Neural cell (in vitro differentiated cells): ENCODE data around the gene SH3GLB2. TPM values are rescaled to one million over a fixed set of nuclear protein-coding genes. Genes with fewer than 3 reads are reported as not detected.
A peak's percentile ranks its signal among the peaks of the same experiment; 100 is the strongest.

ENCODE experiments used
- H2AFZ ChIP-seq: fragments of 200-600, 300-800 bp; sonication (generic), shearing (Covaris generic); 2 replicates; pipeline ENCODE4 v1.6.0; 2014; ENCODE audit warnings: low read depth, mild to moderate bottlenecking, antibody characterized with exemption, low read length, moderate library complexity
- H3F3A ChIP-seq: fragments of 200-600 bp; shearing (Covaris generic); 2 replicates; pipeline ENCODE4 v1.6.1; 2016; ENCODE audit warnings: mild to moderate bottlenecking, moderate library complexity, mixed read lengths, antibody characterized with exemption, low read length; ENCODE audit not compliant: insufficient read depth, poor library complexity, severe bottlenecking
- H3K27ac ChIP-seq: fragments of 200-600, 300-800 bp; sonication (generic), shearing (Covaris generic); 2 replicates; pipeline ENCODE4 v1.5.1; 2014; ENCODE audit warnings: mild to moderate bottlenecking, low read length, moderate library complexity
- H3K27me3 ChIP-seq: fragments of 300-800, 200-600 bp; sonication (generic), shearing (Covaris generic); 2 replicates; pipeline ENCODE4 v1.6.0; 2014; ENCODE audit warnings: mild to moderate bottlenecking, low read depth, low read length, moderate library complexity; ENCODE audit not compliant: insufficient read depth
- H3K36me3 ChIP-seq: fragments of 300-800, 200-600 bp; sonication (generic), shearing (Covaris generic); 2 replicates; pipeline ENCODE4 v1.5.1; 2014; ENCODE audit warnings: mild to moderate bottlenecking, antibody characterized with exemption, low read length, moderate library complexity; ENCODE audit not compliant: insufficient read depth
- H3K4me2 ChIP-seq: fragments of 300-800, 200-600 bp; sonication (generic), shearing (Covaris generic); 2 replicates; pipeline ENCODE4 v1.6.0; 2014; ENCODE audit warnings: mild to moderate bottlenecking, low read length
- H3K4me3 ChIP-seq: fragments of 300-800, 200-600 bp; sonication (generic), shearing (Covaris generic); 2 replicates; pipeline ENCODE4 v1.5.1; 2014; ENCODE audit warnings: mild to moderate bottlenecking, low read length, moderate library complexity
- H3K79me2 ChIP-seq: fragments of 200-600 bp; shearing (Covaris generic); replicated peaks from 2 replicates; pipeline ENCODE4 v1.6.0; 2014; ENCODE audit warnings: mild to moderate bottlenecking, low read length, moderate library complexity; ENCODE audit not compliant: insufficient read depth
- H3K9ac ChIP-seq: fragments of 300-800, 200-600 bp; sonication (generic), shearing (Covaris generic); 2 replicates; pipeline ENCODE4 v1.6.1; 2016; ENCODE audit warnings: mild to moderate bottlenecking, low read length, mixed read lengths
- H3K9me2 ChIP-seq: fragments of 200-600 bp; shearing (Covaris generic); 2 replicates; pipeline ENCODE4 v1.6.1; 2016; ENCODE audit warnings: mild to moderate bottlenecking, low read length, mixed read lengths; ENCODE audit not compliant: insufficient read depth
- H3K9me3 ChIP-seq: fragments of 200-600, 300-800 bp; sonication (generic), shearing (Covaris generic); 2 replicates; pipeline ENCODE4 v1.6.1; 2016; ENCODE audit warnings: mild to moderate bottlenecking, mixed run types, low read length, moderate library complexity, mixed read lengths
- H4K20me1 ChIP-seq: fragments of 200-600 bp; shearing (Covaris generic); 2 replicates; pipeline ENCODE4 v1.6.1; 2016; ENCODE audit warnings: mild to moderate bottlenecking, mixed run types; ENCODE audit not compliant: insufficient read depth
- EP300 ChIP-seq: fragments of 450-650 bp; conservative IDR thresholded peaks from 2 replicates; pipeline ENCODE4 v1.6.1; 2014; ENCODE audit warnings: antibody characterized with exemption, mild to moderate bottlenecking, moderate library complexity; ENCODE audit not compliant: poor library complexity, severe bottlenecking
- EZH2 ChIP-seq: fragments of 200-600, 300-800 bp; shearing (Covaris generic), sonication (generic); IDR thresholded peaks from 2 replicates; pipeline ENCODE4 v1.6.1; 2014; ENCODE audit warnings: antibody characterized with exemption, low read length, borderline replicate concordance, mild to moderate bottlenecking; ENCODE audit not compliant: insufficient read depth, poor library complexity, severe bottlenecking
- MXI1 ChIP-seq: fragments of 450-650 bp; conservative IDR thresholded peaks from 2 replicates; pipeline ENCODE4 v1.6.1; 2014; ENCODE audit warnings: antibody characterized with exemption, mild to moderate bottlenecking; ENCODE audit not compliant: poor library complexity, severe bottlenecking
- POLR2AphosphoS5 ChIP-seq: IDR thresholded peaks from 2 replicates; pipeline ENCODE4 v1.6.1; 2012
- RAD21 ChIP-seq: fragments of 450-650 bp; conservative IDR thresholded peaks from 2 replicates; pipeline ENCODE4 v1.6.1; 2014; ENCODE audit warnings: antibody characterized with exemption, mild to moderate bottlenecking, moderate library complexity
- SMC3 ChIP-seq: fragments of 450-650 bp; conservative IDR thresholded peaks from 2 replicates; pipeline ENCODE4 v1.6.1; 2014; ENCODE audit warnings: antibody characterized with exemption, mild to moderate bottlenecking, moderate library complexity; ENCODE audit not compliant: poor library complexity
- TAF1 ChIP-seq: IDR thresholded peaks from 2 replicates; pipeline ENCODE4 v1.6.1; 2012; ENCODE audit warnings: low read depth
- polyA plus RNA-seq: library from polyadenylated mRNA; depleted of rRNA; stranded (reverse); fragments of >200 nt; gene quantifications from 2 replicates; pipeline ENCODE4 v1.2.3, GENCODE V29; 2014
- TF ChIP-seq, protein P1 (sequence below): IDR thresholded peaks from 2 replicates; pipeline ENCODE4 v1.6.1; 2012; ENCODE audit warnings: borderline replicate concordance
- TF ChIP-seq, protein P2 (sequence below): fragments of 450-650 bp; IDR thresholded peaks from 2 replicates; pipeline ENCODE4 v1.5.1; 2014; ENCODE audit warnings: antibody characterized with exemption, mild to moderate bottlenecking, moderate library complexity; ENCODE audit not compliant: poor library complexity, severe bottlenecking

SH3GLB2 gene
- polyA plus RNA-seq, 1 donor from 2014 or later: 128 TPM

DNA sequence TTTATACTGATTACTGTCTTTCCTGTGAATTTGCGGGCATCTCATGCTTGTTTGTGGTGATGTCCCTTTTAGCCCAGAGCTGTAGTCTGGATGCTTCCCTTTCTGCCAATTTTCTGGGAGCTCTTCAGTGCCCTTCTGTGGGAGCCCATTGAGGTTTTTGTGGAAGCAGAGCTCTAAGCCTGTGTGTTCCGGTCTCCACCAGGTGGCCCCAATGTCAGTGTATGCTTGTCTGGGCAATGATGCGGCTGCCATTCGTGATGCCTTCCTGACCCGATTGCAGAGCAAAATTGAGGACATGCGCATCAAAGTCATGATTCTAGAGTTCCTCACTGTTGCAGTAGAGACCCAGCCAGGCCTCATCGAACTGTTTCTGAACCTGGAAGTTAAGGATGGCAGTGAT, 35.1 kb downstream of the SH3GLB2 start:
- no peak overlapping the region for H3K4me3 ChIP-seq
- no peak overlapping the region for H3K9ac ChIP-seq

DNA sequence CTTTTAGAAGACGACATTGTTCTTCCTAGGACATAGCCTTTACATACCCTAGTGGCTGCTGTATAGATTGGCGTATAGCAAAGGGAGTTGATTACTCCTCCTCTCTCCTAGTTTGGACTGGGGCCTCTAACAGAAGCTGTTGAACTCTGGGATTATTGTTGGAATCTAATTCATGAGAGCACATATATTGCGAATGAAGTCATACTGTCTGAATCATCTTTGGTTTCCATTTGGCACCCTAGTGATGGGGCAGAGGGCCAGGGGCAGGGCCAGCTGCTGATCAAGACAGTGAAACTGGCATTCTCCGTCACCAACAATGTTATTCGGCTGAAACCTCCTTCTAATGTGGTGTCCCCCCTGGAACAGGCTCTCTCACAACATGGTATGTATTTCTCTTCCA, 40.3 kb downstream of the SH3GLB2 start:
- Histone ChIP-seq H3K9ac (no peak overlapping the region), H3K27ac (no peak overlapping the region), H3K4me2 (no peak overlapping the region), H3K27me3 (no peaks in the 10 kb centered on the region), H3K79me2 (no peaks in the 10 kb centered on the region), H2AFZ (no peak overlapping the region), H3F3A (no peaks in the 10 kb centered on the region), H3K4me3 (no peak overlapping the region), H4K20me1 (no peaks in the 10 kb centered on the region), H3K9me3 (no peaks in the 10 kb centered on the region), H3K36me3 (no peaks in the 10 kb centered on the region), H3K9me2 (no peaks in the 10 kb centered on the region)
- TF ChIP-seq, protein P1, sequence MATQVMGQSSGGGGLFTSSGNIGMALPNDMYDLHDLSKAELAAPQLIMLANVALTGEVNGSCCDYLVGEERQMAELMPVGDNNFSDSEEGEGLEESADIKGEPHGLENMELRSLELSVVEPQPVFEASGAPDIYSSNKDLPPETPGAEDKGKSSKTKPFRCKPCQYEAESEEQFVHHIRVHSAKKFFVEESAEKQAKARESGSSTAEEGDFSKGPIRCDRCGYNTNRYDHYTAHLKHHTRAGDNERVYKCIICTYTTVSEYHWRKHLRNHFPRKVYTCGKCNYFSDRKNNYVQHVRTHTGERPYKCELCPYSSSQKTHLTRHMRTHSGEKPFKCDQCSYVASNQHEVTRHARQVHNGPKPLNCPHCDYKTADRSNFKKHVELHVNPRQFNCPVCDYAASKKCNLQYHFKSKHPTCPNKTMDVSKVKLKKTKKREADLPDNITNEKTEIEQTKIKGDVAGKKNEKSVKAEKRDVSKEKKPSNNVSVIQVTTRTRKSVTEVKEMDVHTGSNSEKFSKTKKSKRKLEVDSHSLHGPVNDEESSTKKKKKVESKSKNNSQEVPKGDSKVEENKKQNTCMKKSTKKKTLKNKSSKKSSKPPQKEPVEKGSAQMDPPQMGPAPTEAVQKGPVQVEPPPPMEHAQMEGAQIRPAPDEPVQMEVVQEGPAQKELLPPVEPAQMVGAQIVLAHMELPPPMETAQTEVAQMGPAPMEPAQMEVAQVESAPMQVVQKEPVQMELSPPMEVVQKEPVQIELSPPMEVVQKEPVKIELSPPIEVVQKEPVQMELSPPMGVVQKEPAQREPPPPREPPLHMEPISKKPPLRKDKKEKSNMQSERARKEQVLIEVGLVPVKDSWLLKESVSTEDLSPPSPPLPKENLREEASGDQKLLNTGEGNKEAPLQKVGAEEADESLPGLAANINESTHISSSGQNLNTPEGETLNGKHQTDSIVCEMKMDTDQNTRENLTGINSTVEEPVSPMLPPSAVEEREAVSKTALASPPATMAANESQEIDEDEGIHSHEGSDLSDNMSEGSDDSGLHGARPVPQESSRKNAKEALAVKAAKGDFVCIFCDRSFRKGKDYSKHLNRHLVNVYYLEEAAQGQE: no peak
- TF ChIP-seq SMC3 (no peak), MXI1 (no peak), RAD21 (no peak), POLR2AphosphoS5 (no peak), EZH2 (no peak), TAF1 (no peak), EP300 (no peak)
- TF ChIP-seq, protein P2, sequence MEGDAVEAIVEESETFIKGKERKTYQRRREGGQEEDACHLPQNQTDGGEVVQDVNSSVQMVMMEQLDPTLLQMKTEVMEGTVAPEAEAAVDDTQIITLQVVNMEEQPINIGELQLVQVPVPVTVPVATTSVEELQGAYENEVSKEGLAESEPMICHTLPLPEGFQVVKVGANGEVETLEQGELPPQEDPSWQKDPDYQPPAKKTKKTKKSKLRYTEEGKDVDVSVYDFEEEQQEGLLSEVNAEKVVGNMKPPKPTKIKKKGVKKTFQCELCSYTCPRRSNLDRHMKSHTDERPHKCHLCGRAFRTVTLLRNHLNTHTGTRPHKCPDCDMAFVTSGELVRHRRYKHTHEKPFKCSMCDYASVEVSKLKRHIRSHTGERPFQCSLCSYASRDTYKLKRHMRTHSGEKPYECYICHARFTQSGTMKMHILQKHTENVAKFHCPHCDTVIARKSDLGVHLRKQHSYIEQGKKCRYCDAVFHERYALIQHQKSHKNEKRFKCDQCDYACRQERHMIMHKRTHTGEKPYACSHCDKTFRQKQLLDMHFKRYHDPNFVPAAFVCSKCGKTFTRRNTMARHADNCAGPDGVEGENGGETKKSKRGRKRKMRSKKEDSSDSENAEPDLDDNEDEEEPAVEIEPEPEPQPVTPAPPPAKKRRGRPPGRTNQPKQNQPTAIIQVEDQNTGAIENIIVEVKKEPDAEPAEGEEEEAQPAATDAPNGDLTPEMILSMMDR: no peak

More for the DNA sequence above, 35.1 kb downstream of the SH3GLB2 start:
- Histone ChIP-seq H3K27me3 (no peaks in the 10 kb centered on the region), H3K9me3 (no peaks in the 10 kb centered on the region), H4K20me1 (no peaks in the 10 kb centered on the region), H3K9me2 (no peaks in the 10 kb centered on the region), H3K36me3 (no peaks in the 10 kb centered on the region), H3K4me2 (no peak overlapping the region), H3K79me2 (no peaks in the 10 kb centered on the region), H2AFZ (no peak overlapping the region), H3F3A (no peaks in the 10 kb centered on the region), H3K27ac (no peak overlapping the region)
- TF ChIP-seq SMC3: peak; percentile 21
- no peak for TF ChIP-seq POLR2AphosphoS5

GRCh38 chr9:128986671-128987070, 41.5 kb downstream of the SH3GLB2 start:
- Histone ChIP-seq H3F3A (no peaks in the 10 kb centered on the region), H2AFZ (no peak overlapping the region)

More at GRCh38 chr9:128986671-128987070, 41.5 kb downstream of the SH3GLB2 start:
- H3K9ac ChIP-seq: no peak overlapping the region
- no peak overlapping the region for H3K4me3 ChIP-seq
- no peaks in the 10 kb centered on the region for H3K36me3 ChIP-seq
- H3K9me3 ChIP-seq: no peaks in the 10 kb centered on the region
- no peaks in the 10 kb centered on the region for H4K20me1 ChIP-seq
- H3K4me2 ChIP-seq: no peak overlapping the region
- H3K79me2 ChIP-seq: no peaks in the 10 kb centered on the region
- H3K27ac ChIP-seq: no peak overlapping the region
- no peaks in the 10 kb centered on the region for H3K9me2 ChIP-seq
- H3K27me3 ChIP-seq: no peaks in the 10 kb centered on the region
- TF ChIP-seq, protein P2: no peak
- TF ChIP-seq EZH2 (no peak), MXI1 (no peak), RAD21 (no peak), EP300 (no peak), TAF1 (no peak), POLR2AphosphoS5 (no peak), SMC3 (no peak)
- TF ChIP-seq, protein P1: no peak
